Dermis microvascular lymphatic vessel endothelial cell (primary cell): ENCODE measurements around the gene PAXX. TPM values are rescaled to one million over a fixed set of nuclear protein-coding genes. Genes with fewer than 3 reads are reported as not detected.

Experiments
- DNase-seq, 2 donors: peaks; one replicate each; pipeline versions ENCODE4 v3.0.0 to v3.0.0-alpha.2; 2010; ENCODE audit warnings: low read depth in 2 of 2
- total RNA-seq: library from RNA; depleted of rRNA; stranded (reverse); fragments of >200 nt; gene quantifications from 2 replicates; pipeline ENCODE4 v1.2.1, GENCODE V29; 2014

Gene PAXX
- total RNA-seq, 1 donor from 2014 or later = 8.5 TPM

DNA sequence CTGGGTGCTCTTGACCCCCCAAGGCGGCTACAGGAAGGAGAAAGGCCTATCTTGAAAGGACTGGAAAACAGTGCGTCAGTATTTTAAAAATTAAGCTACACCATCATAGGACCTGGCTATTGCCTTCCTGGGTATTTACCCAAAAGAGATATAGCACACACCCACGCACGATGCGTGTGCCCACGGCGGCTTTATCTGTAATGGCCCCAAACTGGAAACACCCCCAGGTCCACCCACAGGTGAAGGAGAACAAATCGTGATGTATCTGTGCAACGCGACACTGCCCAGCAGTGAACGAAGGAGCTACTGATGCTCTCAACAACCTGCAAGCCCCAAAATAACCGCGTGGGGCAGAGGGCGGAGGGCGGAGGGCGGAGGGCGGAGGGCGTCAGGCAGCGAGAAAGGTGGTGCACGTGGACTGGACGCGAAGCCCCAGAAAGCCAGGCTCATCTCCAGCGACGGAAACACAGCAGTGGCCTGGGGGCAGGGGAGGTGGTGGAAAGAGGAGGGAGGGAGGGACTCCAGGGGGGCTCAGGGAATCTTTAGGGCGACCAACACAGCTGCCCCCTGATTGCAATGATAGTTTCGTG is 27.3 kb upstream of the PAXX start:
- DNase-seq = no peak

DNA sequence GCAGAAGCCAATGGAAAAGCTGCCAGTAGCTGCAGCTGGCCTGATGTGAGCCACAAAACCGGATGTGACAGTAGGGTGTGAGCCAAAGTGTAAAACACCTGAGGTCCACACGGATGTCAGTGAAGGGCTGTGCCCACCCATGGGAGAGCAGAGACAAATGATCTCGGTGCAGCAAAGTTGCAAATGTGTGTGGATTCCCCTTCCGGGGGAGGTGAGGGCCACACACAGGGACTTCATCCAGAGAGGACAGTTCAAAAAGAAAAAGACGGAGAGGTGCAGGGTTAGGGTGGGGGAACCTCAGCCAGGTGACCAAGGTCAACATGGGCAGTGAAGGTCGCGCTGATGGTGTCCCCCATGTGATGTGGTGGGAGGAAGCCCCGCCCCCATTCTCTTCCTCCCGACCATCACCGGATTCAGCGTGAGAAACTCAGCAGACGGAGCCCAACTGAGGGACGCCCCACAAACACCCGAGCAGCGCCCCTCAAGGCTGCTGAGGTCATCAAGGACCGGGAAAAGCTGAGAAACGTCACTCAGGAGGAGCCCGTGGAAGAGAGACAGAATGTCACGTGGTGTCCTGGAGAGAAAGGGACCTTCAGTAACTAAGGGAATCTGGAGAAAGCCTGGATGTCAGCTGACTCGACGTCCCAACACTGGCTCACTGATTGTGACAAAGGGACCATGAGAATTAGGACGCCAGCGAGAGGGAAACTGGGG is 26.3 kb upstream of the PAXX start:
- DNase-seq = no peak

DNA sequence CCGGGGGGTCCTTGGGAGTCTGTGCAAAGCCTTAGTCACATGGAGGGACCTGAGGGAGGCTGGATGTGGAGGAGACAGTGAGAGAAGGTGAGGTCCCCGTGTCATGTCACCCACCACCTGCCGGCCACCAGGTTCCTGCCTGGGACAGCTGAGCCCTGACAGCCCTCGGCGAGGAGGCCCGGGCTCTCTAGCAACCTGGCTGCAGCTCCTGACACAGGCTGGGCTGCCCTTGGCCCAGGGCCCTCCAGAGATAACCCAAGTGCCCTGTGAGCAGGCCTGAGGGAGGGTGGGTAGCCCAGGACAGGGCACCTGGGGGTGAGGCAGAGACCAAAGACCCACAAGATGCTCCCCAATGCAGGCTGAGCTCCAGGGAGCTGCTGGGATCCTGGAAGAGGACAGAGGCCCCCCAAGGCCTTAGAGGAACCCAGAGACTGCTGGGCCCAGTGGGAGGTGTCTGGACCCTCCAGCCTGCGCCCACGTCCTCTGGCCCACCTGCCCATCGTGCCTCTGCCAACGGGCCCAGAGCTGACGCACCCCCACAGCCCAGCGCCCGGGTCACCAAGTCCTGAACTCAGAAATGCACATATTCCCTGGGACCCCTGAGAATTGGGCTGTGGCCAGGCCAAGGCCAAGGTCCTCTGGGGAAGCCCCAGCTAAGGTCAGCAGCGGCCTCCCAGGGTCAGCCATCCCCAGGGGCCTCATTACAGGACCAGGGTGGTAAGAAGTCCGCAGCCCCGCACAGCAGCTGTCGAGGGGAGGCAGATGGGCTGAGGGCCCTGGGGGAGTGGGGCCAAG is 23.7 kb upstream of the PAXX start:
- DNase-seq = no peak

DNA sequence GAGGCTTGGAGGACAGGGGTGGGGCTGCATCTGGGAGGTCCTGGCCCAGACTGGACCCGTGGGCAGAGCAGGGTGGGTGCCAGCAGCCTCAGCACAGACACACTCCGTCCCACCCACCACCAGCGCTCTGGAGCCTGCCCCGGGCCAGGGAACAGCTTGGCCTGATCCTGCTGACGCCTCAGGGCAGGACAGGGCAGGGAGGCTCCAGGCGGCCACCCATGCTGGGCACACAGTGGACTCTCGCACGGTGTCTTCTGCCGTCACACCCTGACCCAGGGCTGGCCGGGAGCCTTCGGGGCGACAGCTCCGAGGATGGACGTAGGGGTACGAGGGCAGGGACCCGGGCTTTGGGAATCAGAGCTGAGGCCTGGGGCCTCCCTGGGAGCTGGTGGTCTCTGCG is 23.1 kb upstream of the PAXX start:
- no peak for DNase-seq

DNA sequence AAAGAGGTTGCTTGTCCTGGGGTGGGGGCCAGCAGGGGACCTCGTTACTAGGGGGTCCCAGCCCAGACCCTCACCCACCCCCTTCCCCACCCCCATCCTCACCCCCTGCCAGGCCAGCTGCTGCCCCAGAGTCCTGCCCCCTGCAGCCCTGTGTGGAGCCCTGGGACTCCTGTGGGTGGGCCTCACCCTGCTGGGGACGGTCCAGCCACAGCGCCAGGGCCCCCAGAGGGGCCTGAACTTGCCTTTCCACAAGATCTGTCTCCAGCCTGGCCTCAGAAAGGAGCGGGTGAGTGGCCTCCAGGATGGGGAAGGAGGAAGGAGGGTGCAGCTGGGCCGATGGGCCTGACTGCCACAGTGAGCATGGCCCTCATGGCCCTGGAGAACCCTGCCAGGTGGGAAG is 22.4 kb upstream of the PAXX start:
- DNase-seq = no peak

DNA sequence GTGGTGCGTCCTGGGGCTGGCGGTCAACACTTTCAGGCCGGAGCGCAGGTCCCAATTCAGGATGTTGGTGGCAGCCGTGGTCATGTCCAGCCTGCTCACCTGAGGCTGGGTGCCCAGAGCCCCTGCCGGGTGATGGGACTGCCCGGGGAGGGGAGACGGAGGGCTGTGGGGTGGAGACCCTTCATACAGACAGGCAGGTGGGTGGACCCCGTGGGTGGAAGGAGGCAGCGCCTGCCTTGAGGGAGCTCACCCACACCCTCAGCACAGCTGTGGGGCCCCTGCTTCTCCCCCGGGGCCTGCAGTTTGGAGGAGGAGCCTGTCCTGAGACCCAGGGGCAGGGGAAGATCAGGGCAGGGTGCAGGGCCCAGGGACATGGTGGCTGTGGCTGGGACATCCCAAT is 21.9 kb upstream of the PAXX start:
- DNase-seq = no peak

DNA sequence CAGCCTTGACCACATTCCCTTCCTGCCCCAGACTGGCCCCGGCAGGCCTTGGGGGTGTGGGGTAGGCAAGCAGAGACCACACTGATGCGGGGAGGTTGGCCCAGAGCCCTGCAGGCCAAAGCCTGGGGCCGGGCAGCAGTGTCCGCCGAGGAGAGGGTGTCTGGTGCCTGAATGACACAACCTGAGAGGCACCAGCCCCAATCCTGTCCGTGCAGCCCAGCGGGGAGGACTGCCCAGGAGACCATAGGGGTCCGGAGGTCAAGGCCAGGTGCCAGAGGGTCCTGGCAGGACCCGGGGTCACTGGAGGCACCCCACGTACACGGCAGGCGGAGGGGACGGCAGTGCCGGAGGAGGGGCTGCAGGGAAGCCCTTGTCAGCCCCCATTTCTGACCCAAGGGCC is 20.5 kb upstream of the PAXX start:
- no peak for DNase-seq

DNA sequence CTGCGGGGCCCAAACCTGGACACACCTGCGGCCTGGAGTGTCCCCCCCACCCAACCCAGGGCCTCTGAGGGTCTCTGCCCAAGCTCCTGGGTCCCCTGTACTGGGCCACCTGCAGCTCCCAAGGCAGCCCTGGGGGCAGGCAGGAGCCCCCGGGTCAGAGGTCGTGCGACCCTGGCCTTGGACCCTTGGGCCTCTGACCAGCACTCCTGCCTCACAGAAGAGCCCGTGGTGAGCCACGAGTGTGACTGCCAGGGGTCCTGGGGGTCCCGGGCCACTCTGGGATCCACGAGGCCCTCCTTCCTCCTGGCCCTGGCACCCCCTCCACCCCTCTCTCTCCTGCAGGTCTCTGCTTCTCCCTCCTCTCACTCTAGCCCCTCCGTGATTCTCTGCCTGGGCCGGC is 19.9 kb upstream of the PAXX start:
- no peak for DNase-seq

DNA sequence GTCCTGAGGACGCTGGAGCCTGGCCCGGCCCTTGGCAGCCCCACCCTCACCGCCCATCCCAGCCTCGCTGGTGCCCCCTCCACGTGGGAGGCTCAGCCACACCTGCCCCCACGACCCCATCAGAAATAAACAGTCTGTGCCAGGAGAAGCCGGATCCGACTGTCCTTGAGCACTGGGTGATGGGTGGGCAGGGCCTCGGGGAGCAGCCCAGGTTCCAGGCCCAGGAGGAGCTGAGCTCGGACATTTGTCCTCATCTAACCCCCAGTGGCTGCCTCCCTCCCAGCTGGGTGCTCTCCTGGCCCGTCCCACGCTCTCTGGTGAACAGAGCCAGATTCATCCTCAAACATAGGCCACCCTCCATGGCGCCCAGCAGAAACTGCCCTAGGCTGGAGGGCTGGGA is 19.5 kb upstream of the PAXX start:
- DNase-seq = no peak

DNA sequence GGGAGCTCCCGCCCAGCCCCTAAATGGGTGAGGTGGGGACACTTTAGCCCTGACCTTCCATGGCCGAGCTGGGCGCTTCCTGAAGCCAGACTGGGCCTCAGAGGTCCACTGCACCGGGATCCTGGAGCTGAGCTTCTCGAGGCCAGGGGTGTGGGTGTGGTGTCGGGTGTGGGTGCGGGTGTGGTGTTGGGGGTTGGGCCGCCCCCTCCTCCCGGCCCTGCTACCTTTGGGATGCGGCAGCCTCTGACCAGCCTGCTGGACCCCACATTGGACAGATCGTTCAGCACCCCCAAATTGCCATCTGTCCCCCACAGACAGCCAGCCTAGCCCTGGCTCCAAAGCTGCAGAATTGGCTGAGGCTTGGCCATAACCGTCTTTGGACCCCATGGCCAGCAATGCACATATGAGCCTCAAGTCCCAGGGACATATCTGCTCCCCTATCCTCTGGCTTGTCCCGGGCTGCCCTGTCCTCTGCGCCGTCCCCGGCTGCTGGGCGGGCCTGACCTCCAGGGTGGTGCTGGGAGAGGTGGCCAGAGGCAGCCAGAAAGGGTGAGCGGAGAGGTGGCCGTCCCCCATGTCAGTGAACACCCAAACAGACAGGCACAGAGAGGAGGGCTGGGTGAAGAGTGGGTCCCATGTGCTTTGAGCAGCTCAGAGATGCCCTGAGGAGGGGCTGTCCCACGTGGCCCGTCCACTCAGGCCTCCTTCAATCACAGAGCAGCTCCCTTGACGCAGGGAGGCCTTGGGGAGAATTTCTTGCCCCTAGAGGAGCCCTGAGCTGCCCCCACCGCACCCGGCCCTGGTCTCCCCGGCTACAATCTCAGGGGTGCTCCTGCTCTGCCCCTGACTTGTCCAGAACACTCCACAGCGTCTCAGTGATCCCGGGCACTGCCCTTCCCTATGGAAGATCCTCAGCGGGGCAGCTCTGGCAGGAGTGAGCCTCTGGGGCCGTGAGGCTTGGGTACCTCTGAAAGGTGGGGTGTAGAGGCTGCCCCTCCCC is 18.3 kb upstream of the PAXX start:
- no peak for DNase-seq

DNA sequence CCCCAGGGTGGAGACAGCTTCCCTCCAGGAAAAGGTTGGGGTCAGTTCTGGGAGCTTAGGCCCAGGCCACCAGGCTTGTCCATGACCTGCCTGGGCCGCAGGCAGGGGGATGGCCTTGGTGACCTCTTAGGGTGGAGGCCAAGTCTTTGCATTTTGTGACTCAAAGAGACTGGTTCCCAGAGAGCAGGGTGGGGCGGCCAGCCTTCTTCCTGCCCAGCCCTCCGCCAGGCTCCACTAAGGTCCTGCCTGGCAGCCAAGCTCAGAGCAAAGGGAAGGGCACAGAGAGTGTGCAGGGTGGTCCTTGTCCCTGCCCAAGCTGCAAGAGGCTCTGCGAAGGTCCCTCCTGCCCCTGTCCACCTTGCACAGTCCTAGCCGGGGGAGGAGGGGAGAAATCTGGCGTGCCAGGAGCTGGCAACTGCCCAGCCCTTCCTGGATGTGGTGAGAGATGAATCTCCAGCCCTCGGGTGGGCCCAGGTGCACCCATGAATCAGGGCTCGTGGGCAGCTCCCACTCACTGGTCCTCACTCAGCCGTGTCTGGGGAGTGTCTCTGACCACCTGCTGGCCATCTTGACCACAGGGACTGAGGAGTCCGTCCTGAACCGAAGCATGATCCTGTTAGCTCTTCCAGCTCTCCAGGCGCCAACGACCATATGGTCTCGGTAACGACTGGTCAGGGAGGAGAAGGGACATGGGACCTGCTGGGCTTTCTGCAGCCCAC is 17.2 kb upstream of the PAXX start:
- DNase-seq = no peak

DNA sequence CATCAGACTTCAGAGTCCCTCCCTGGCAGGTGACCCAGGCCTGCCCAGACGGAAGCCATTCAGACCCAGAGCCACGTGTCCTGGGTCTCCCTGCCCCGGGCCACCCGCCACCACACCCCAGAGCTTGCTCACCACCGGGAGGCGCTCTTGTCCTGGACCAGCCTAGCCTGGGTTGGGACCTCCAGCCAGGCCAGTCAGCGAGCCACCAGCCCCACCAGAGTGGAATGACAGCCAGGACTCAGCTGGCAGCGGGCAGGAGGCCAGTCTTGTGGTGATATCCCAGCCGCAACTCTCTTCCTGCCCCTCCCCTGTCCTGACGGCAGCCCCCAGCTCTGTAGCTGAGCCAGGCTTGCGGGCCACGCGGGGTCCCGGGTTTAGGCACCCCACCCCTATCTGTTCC is 16.6 kb upstream of the PAXX start:
- DNase-seq = peak; percentile 48 to 51

DNA sequence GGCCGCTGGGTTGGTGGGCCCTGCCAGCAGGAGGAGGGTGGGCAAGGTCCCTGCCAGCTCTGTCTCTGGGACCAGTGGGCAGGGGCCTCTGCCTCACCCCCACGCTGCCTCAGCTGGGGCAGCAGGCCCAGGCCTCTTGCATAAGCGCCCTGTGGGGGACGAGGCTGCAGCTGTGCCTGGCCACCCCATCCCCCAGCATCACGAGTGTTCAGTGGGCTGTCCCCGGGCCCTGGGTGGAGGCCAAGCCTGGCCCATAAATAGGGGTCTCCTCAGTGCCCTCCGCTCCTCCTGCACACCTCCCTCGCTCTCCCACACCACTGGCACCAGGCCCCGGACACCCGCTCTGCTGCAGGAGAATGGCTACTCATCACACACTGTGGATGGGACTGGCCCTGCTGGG is 15.0 kb upstream of the PAXX start, which contains the start of gene PTGDS:
Gene PTGDS, plus strand, starts transcription at position 282 of the 400 bp plus-strand sequence. Its CDS starts 75 bp downstream, at position 357.
- DNase-seq = no peak

DNA sequence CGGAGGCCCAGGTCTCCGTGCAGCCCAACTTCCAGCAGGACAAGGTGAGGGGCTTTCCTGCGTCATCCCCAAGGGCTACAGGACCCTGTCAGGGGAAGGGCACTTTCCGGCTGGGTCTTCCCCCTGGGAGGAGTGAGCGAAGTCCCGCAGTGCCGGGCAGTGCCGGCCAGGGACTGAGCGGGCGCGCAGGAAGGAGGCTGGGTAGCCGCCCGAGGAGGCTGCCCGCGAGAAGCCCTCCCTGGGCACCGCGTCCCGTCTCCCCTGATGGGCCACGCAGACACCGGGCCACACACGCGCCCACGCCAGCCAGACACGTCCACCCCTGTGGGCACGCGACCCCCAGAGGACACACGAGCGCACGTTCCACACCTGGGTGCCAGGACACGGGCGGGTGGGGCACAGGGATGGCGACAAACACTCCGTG is 14.6 kb upstream of the PAXX start:
- no peak for DNase-seq

DNA sequence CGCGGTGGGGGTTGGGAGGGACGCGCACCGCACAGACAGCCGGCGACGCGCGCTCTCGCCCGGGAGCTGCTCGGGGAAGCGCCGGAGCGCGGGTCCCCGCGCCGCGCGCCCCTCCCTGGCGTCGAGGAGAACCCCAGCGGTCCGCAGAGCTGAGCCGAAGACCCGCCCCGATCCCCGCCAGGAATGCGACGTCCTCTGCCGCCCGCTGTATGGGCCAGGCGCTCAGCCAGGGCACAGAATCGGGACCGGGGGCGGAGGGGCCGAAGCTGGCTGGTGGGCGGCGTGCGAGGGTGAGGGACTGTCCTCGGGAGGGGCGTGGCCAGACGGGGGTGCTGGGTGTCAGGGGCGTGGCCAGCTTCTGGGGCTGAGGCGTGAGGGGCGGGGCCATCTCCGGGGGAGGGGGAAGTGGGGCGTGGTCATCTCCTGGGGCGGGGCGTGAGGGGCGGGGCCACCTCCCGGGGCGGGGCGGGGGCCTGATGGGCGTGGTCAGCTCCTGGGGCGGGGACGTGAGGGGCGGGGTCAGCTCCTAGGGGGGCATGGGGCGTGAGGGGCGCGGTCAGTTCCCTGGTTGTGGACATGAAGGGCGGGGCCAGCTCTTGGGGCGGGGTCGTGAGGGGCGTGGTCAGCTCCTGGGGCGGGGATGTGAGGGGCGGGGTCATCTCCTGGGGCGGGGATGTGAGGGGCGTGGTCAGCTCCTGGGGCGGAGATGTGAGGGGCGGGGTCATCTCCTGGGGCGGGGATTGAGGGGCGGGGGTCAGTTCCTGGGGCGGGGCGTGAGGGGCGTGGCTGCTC is 14.0 kb upstream of the PAXX start:
- peak in 1 of 2 donors; percentile 62 for DNase-seq

DNA sequence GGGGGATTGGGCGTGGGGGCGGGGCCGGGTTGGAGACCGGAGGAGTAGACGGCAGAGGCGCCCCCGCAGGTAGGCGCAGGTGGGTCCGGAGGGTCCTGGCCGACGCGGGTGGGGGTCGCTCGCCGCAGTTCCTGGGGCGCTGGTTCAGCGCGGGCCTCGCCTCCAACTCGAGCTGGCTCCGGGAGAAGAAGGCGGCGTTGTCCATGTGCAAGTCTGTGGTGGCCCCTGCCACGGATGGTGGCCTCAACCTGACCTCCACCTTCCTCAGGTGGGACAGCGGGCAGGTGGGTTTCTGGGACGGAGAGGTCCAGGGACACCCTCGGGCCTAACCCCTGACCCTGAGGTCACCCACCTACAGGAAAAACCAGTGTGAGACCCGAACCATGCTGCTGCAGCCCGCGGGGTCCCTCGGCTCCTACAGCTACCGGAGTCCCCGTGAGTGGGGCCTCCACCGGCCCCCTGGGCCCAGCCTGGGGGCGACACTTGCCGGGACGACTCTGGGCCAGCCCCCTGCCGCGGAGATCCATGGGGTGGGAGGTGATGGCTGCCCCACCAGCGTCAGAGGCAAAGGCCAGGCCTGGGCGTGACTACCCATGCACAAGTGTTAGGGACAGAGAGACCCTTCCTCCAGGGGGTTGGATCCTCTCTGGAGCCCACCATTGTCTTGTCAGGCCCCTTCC is 13.2 kb upstream of the PAXX start:
- no peak for DNase-seq

DNA sequence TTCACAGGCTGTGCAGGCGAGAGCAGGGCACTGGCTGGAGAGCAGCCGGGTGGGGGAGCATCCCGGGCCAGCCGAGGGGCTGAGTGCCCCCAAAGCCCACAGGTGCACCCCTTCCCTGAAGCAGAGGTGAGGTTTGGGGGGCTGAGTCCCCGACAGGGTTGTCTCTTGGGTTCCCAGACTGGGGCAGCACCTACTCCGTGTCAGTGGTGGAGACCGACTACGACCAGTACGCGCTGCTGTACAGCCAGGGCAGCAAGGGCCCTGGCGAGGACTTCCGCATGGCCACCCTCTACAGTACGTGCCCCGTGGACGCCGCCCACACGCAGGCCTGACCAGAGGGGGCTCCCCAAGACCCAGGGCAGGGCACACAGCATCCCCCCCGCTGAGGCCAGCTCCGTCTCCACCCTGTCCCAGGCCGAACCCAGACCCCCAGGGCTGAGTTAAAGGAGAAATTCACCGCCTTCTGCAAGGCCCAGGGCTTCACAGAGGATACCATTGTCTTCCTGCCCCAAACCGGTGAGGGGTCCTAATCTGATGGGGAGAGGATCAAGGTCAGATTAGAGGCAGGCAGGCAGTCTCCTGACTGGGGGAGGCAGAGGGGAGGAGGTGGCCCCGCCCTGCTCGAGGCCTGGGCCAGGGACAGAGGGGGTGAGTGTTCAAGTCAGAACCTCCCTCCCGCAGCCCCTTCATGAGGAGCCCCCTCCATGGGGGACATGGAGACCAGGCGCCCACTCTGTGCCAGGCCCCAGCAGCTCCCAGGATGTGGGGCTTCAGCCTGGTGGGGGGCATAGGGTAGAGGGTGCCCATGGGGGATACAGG is 12.2 kb upstream of the PAXX start:
- no peak for DNase-seq

DNA sequence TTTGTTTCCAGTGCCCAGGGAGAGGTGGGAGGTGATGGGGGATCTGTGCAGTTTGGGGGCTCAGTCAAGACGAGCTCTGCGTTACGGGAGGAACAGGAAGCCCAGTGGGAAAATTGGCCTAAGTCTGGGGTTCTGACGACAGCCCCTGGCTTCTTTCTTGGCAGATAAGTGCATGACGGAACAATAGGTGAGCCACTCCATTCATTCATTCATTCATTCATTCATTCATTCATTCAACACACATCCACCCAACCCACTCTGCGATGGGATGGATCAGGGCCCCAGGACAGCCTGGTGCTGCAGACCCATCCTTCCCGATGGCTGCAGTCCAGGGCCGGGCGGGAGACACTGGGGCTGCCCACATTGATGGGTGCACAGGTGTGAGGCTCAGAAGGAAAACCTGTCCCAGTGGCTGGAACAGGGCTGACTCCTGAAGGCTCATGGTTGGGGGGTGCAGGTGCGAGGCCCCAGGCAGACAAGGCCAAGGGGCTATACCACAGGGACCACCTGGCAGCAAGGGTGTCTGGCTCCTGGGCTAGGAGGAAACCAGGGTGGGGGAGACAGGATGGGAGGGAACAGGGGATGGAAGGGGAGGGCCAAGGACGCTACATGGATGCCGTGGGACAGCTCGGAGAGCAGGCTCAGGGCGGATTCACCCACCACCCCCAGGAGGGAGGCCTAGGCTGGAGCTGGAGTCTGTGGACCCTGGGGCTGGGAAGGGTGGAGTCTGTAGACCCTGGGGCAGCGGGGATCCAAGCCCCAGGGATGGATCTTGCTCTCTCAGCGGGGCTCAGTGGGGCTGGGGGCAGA is 11.3 kb upstream of the PAXX start:
- DNase-seq = no peak
